ENCODE results near the gene KLF2.
"Not testable (repeated sequence)": the region's sequence is repeated elsewhere in the genome, so short reads cannot be mapped to it uniquely, and the experiment has no call there.

Gene KLF2
- 0.14 to 47.7 (median 2.4) reads per million in 17 experiments for total RNA-seq

DNA sequence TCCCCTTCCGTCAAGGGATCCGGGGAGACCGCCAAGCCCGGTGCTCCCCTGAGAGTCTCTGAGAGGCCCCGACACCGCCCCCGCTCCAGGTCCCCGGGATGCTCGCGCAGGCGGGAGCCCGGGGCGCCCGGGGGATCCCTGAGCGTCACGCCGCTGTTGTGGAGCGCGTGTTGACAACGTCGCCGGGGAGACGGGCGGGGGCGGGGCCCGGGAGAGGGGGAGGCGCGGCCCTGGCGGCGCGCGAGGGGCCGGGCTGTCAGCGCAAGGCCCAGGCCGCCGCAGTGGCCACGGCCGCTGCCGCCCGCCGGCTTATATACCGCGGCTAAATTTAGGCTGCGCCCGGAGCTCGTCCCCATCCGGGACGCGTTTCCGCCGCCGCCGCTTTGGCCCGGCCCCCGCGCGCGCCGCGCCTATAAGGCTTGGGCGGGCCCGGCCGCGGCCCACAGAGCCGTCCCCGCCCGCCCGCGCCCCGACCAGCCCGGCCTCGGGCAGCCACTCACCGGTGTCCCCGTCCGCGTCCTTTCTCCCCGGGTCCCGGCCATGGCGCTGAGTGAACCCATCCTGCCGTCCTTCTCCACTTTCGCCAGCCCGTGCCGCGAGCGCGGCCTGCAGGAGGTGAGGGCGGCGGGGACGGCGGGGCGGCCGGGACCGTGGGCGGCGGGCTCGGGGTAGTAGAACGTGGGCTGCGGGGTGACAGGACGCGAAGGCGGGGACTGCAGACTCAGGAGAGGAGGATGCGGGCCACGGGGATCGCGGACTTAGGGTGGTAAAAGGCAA, at the start of gene KLF2:
TSS of gene KLF2 (plus strand) at position 443 of the 777 bp plus-strand sequence. CDS start at position 541, 98 bp downstream.
- peak; percentile 97 to 99 (median 98) for DNase-seq

DNA sequence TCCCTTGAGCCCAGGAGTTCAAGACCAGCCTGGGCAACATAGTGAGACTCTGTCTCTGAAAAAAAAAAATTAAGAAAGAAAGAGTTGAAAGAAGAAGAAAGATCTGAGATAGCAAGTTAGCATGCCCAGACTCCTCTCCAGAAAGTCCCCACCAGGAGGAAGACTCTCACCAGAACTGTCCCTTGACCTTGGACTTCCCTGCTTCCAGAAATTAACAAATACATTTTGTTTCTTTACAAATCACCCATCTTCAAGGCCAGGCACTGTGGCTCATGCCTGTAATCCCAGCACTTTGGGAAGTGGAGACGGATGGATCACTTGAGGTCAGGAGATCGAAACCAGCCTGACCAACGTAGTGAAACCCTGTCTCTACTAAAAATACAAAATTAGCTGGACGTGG, 44.3 kb upstream of the KLF2 start:
- DNase-seq = peak in 1 of 4 experiments; percentile 68

DNA sequence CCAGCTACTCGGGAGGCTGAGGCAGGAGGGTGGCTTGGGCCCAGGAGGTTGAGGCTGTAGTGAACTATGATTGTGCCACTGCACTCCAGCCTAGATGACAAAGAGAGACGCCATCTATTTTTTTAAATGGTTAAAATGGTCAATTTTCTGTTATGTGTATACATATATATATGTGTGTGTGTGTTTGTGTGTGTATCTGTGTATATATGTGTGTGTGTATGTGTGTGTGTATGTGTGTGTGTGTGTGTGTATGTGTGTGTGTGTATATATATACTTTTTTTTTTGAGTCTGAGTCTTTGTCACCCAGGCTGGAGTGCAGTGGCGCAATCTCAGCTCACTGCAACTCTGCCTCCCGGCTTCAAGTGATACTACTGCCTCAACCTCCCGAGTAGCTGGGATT, 42.9 kb upstream of the KLF2 start:
- no peak for DNase-seq

DNA sequence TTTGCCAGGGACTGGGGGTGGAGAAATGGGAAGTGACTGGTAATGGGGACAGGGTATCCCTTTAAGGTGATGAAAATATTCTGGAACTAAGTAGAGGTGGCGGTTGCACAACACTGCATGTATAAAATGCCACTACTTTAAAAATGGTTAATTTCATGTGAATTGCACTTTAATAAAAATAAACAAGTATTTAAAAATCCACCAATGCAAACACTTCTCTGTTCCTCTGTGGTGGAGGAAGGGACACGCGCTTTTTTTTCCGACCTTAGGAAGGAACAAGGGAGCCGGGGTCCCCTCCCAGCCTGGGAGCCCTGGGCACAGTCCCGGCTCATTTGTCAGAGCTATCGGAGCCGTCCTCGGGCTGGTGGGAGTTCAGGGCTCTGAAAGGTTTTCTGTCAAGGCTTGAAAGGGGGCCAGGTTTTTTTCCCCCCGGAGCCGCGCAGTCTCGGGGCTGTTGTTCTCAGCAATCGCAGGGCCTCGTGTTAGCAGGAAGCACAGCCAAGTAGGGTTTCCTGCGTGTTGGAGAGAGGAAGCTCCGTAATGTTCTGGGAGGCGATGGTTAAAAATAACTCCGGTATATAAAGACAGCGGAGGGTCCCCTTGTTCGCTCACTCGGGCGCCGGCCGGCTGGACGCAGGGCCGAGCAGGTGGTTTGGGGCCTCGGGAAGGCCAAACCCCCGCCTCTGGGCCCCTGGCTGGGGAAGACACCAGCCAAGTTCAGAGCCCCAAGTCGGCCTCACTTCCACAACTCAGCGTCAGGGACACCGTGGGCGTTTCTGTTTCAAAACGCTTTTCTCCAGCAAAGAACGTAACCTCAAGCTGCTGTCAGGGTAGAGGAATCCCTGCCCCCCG, 41.2 kb upstream of the KLF2 start:
- DNase-seq = peak; percentile 92 to 95 (median 94)

DNA sequence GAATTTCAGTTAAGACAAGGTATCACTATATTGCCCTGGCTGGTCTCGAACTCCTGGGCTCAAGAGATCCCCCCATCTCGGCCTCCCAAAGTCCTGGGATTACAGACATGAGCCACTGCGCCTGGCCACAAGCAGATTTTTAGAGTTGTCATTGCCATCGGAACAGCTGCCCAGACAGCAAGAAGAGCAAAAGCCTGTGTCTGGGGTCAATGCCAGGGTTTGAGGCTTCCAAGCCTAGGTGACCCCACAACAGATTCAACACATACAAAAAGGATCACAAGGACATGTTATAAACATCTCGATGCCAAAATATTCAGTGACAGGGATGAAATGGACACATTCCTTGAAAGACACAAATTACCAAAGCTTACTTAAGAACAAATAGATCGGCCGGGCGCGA, 40.1 kb upstream of the KLF2 start:
- DNase-seq = peak in 1 of 4 experiments; percentile 28

DNA sequence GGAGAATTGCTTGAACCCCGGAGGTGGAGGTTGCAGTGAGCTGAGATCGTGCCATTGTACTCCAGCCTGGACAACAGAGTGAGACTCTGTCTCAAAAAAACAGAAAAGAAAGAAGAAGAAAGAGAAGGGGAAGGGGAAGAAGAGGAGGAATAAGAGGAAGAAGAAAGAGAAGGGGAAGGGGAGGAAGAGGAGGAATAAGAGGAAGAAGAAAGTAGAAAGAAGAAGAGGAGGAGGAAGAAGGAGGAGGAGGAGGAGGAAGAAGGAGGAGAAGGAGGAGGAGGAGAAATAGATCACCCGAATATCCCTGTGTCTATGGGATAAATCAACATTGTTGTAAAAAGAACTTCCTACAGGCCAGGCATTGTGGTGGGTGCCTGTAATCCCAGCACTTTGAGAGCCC, 39.5 kb upstream of the KLF2 start:
- DNase-seq = peak in 3 of 4 experiments; percentile 17 to 29 (median 19)

DNA sequence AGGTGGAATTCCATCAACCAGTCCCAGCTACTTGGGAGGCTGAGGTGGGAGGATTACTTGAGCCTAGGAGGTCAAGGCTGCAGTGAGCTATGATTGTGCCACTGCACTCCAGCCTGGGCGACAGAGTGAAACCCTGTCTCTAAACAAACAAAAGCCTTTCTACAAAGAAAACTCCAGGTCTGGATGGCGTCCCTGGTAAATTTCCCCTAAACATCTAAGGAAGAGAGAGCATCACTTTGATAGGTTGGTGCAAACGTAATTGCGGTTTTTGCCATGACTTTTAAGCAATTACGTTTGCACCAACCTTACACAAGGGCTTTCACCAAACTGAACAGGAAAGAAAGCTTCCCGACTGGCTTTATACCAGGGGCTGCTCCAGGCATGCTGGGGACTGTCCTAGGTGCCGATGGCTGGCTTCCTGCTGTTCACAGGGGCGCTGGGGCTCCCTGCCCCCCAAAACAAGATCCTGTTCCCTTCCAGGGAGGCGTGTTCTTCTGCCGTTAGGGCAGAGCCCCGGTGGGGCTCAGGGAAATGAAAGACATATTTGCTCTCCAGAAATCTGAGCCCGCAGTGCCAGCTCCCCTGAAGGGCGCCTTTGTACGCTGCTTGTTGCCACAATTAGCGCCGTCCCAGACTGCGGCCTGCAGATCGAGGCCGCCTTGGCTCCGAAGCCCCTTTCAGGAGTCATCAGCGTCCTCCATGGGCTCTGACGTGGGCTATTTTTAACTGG, 38.7 kb upstream of the KLF2 start:
- peak; percentile 19 to 46 (median 40) for DNase-seq

DNA sequence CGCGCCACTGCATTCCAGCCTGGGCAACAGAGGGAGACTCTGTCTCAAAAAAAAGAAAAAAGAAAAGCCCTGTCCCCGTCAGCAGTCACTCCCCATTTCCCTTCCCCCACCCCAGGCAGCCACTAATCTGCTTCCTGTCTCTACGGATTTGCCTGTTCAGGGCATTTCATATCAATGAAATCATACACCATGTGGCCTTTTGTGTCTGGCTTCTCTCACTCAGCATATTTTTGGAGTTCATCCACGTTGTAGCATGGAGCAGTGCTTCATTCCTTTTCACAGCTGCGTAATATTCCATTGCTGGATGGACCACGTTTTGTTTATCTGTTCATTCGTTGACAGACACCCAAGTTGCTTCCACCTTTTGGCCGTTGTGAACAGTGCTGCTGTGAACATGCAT, 36.1 kb upstream of the KLF2 start:
- DNase-seq = peak in 3 of 4 experiments; percentile 24 to 47 (median 31)

DNA sequence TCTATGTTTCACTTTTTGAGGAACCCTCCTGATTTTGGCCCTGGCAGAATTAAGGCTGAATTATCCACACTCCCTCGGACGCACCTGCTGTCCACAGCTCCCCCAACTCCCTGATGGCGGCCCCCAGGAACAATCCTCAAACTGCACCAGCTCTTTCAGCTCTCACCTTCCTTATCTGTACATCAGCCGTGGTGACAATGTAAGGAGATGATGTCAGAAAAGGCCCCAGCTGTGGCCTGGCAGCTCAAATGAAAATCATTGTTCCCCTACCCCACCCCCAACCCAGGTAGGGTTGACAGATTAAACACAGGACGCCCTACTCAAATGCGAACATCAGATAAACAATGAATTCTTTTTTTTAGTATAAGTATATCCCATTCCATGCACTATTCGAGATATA, 35.0 kb upstream of the KLF2 start:
- no peak for DNase-seq

DNA sequence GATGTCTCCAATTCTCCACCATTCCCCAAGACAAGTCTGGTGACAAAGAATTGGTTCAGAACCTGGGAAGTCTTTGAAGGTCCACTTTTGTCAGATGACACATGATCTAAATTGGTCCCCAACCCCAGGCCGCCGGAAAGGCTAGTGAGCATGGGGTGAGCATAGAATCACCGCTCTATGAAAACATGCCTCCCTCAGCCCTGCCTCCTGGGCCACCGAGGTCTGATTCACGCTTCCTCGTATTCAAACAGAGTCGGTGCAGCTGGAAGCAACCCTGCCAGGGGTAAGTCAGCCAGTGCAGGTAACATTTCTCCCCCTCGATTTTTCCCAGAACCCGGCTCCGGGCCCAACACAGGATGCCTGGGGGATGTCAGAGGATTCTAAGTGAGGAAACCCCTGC, 33.9 kb upstream of the KLF2 start:
- no peak for DNase-seq

DNA sequence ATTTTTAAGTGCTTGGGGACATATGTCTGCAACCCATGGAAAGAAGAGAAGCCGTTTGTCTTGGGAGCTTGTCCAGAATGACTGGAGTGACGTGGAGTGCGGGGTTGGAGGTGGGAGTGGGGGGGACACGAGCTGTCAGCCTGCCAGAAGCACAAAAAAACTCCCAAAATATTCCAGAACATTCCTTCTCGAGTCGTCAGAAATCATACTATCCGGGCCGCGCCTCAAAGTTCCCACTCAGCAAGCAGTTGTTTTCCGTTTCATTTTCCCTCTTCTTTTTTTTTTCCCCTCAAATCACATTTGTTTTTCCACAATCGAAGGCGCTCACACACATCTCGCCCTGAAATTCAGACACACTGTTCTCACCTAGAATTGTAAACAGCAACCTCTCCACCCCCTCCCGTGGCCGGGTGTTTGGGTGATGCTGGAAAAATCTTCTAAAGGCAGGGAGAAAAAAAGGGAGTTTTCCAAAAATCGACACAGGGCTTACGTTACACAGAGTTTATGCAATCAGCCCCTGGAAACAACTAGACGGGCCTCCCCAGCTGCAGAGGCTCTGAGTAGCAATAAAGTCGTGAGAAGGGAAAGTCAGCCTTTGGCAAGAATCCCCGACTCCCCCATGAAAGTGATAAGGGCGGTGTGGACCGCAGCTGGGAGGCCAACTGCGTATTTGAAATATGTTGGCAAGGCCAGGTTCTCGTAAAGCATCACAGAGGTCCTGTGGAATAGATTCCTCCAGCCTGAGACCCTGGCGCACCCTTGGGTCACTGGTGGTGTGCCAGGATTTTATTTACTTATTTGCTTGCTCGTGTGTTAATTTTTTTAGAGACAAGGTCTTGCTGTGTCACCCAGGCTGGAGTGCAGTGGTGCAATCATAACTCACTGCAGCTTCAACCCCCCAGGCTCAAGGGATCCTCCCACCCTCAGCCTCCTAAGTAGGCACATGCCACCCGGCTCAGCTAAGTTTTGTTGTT, 31.2 kb upstream of the KLF2 start:
- DNase-seq = peak in 3 of 4 experiments; percentile 25 to 42 (median 35)

DNA sequence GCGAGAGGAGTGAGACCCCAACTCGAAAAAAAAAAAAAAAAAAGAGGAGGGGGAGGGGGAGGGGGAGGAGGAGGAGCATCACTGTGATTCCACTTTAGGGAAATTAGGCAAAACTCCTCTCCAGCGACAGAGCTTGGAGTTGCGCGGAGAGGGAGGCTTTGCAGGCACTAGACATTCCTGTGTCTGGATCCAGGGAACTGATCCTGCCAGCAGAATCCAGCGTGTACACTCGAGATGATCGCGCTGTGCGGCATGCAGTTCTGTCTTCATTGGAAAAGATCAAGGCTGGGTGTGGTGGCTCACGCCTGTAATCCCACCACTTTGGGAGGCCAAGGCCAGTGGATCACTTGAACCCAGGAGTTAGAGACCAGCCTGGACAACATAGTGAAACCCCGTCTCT, 29.6 kb upstream of the KLF2 start:
- no peak for DNase-seq

DNA sequence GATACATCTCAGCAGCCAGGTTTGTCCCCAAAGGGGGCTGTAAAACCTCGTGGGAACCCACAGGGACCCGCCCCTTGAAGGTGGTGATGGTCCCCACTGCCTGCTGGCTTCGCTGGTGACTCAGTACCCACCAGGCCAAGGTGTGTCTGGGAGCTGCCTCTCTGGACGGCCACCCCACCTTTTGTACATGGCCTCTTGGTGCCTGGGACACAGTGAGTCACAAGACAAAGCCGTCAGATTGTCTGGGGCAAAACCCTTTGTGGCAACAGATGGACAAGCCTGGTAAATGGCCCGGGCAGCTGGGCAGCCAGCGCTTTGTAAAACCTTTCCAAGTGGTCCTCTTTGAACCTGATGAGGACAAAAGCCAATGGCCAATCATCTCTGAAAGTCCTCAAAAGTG, 27.9 kb upstream of the KLF2 start:
- no peak for DNase-seq

DNA sequence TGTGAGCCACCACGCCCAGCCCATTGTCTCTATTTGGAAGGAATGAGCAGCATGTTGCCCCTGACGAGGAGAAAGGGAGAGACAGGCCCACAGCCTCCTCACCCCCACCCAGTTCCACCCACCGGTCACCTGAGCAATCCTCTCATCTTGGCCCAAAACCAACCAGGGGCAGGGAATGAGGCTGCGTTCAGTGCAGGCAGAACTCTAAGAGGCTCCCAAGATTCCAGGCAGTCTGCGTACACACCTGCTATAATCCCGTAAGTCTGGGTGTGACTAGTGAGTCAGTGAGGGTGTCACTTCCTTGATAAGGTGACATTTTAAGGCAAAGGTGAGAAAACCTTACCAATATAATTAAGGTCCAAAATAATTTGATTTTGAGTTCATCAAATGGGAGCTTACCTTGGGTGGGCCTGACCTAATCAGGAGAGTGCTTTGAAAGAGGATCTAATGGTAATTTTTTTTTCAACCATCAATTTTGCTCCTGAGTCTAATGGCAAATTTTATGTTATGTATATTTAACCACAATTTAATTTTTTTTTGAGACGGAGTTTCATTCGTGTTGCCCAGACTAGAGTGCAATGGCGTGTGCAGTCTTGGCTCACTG, 26.9 kb upstream of the KLF2 start:
- no peak for DNase-seq

DNA sequence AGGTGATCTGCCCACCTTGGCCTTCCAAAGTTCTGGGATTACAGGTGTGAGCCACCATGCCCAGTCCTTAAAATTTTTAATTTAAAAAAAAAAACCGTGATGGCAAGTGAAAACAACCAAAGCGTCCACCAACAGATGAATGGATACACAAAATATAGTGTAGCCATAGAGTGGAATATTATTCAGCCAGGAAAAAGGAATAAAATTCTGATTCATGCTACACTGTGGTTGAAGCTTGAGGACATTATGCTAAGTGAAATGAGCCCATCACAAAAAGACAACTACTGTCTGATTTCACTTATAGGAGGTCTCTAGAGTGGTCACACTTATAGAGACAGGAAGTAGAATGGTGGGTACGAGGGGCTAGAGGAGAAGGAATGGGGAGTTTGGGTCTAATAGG, 26.3 kb upstream of the KLF2 start:
- no peak for DNase-seq

DNA sequence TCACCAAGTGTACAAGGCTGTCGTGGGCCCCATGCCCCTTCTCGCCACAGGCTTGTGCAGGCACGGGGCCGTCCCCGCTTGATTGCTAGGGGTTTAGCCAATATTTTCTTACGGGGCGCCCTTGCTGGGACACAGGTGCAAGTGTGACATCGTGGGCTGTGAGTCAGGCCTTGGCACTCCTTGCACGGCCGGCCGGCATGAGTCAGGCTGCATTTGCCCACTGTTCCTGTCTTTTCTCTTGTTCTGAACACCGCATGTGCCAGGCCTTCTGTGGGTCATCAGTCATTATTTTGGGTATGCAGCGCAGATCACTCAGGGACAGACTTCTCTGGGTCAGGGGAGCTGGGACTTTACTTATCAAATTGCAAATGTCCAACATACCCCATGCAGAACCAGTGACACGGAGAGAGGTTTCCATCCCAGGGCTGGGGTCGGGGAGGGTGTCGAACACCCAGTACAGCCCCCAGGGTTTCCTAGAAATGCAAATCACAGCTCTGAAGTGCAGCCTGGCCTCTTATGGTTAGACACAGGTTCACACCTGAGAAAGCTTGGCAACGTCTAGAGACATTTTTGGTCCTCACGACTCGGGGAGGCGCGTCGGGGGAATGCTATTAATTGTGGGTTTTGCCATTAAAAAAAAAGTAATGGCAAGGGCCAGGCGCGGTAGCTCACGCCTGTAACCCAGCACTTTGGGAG, 22.5 kb upstream of the KLF2 start:
- DNase-seq = no peak

DNA sequence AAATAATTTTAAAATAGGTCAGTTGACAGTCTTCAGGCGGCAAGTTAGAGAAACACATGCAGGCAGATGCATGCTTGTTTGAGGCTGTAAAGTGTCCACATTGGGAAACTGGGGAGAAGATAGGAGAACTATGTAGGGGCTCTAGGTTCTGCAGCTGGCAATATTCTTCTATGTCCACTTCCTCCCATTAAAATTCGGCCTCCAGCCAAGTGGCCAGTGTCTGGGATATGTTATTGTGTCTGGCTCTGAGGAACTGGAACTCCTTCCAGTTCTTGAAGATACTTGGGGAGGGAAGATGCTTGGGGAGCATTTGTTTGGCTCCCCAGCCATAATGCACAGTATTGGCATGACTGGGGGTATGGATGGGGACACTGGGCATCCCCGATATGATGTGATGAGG, 20.9 kb upstream of the KLF2 start:
- peak in 3 of 4 experiments; percentile 36 to 50 (median 48) for DNase-seq

DNA sequence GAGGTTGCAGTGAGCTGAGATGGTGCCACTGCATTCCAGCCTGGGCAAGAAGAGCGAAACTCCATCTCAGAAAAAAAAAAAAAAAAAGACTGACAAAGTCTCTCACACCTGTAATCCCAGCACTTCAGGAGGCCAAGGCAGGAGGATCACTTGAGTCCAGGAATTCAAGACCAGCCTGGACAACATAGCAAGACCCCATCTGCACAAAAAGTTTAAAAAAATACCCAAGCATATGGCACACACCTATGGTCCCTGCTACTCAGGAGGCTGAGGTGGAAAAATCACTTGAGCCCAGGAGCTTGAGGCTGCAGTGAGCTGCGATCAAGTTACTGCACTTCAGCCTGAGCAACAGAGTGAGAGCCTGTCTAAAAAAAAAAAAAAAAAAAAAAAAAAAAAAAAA, 20.1 kb upstream of the KLF2 start:
- not testable (repeated sequence) for DNase-seq

DNA sequence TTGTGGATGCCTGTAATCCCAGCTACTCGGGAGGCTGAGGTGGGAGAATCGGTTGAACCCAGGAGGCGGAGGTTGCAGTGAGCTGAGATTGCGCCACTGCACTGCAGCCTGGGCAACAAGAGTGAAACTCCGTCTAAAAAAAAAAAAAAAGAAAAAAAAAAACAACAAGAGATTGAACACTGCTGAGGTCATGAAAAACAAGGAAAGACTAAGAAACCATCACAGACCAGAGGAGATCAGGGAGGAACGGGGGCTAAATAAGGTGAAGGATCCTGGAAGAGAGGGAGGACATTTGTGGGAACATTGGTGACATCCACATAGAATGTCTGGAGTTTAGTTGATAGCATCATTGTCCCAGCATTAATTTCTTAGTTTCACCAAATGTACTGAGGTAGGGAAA, 19.6 kb upstream of the KLF2 start:
- DNase-seq = peak in 1 of 4 experiments; percentile 22

DNA sequence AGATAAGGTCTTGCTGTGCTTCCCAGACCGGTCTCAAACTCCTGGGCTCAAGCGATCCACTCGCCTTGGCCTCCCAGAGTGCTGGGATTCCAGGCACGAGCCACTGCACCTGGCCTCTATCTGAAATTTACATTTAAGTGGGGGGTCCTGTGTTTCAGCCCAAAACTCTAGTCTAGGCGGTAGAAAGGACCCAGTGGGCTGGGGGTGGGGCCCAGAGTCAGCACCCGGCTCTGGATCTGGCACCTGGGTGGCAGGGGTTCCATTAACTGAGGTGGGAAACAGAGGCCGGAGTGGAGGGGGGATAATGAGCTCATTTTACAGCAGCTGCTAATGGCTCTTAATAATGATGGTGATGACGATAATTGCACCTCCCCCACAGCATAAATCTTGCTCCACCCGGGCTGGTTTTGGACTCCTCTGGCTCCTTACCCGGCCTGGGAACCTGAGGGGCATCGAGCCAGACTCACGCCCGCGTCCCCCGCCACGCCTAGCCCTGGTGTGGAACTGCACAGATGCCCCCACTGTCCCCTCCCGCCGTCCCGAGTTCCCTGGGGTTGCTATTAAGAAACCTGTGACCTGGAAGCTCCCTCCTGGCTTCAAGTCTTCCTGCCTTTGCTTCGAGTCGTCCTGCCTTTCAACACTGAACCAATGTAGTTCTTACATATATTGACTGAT, 17.8 kb upstream of the KLF2 start:
- no peak for DNase-seq

All from suppressor macrophage (primary cell).